KBM-7 (cell line): ENCODE measurements around the gene MTUS2.

ENCODE experiments used
- DNase-seq: peaks from one replicate; pipeline ENCODE4 v3.0.0-alpha.2; 2015
- in situ Hi-C: fragments of 300-500 bp; cut with MboI; formaldehyde crosslinking; loops from 2 replicates; pipeline ENCODE4 v1.14.3; 2020; ENCODE audit warnings: low sequenced_read_pairs, low pct_unique_long_range_greater_than_20kb, mixed read lengths

MTUS2 gene

GRCh38 chr13:29448174-29448573 is 628.0 kb downstream of the MTUS2 start:
- in situ Hi-C loops = no loop called here

GRCh38 chr13:29449726-29450125 is 629.6 kb downstream of the MTUS2 start:
- in situ Hi-C loops = no loop called here
- no peak for DNase-seq

More at GRCh38 chr13:29448174-29448573, 628.0 kb downstream of the MTUS2 start:
- DNase-seq = no peak

GRCh38 chr13:29451976-29452375 is 631.8 kb downstream of the MTUS2 start:
- DNase-seq = no peak
- in situ Hi-C loops = no loop called here

- in situ Hi-C loops = no loop called here
- DNase-seq = no peak
Observed at GRCh38 chr13:29452773-29453616, 632.9 kb downstream of the MTUS2 start.

- in situ Hi-C loops = no loop called here
- no peak for DNase-seq
Observed at GRCh38 chr13:29453617-29454011, 633.5 kb downstream of the MTUS2 start.

GRCh38 chr13:29454931-29455481 is 634.9 kb downstream of the MTUS2 start:
- peak; percentile 10 for DNase-seq
- in situ Hi-C loops = no loop called here

GRCh38 chr13:29456419-29456818 is 636.3 kb downstream of the MTUS2 start:
- DNase-seq = no peak
- in situ Hi-C loops = no loop called here

- no peak for DNase-seq
- in situ Hi-C loops = no loop called here
Observed at GRCh38 chr13:29457299-29457698, 637.2 kb downstream of the MTUS2 start.

- in situ Hi-C loops = no loop called here
- DNase-seq = no peak
Observed at GRCh38 chr13:29458419-29458818, 638.3 kb downstream of the MTUS2 start.

- in situ Hi-C loops = no loop called here
- no peak for DNase-seq
Observed at GRCh38 chr13:29459813-29460355, 639.7 kb downstream of the MTUS2 start.

GRCh38 chr13:29464105-29464679 is 644.1 kb downstream of the MTUS2 start:
- no peak for DNase-seq
- in situ Hi-C loops = no loop called here

GRCh38 chr13:29465741-29466293 is 645.7 kb downstream of the MTUS2 start:
- DNase-seq = no peak
- in situ Hi-C loops = no loop called here

- peak; percentile 28 for DNase-seq
- in situ Hi-C loops = no loop called here
Observed at GRCh38 chr13:29471551-29471950, 651.4 kb downstream of the MTUS2 start.

GRCh38 chr13:29472332-29472961 is 652.3 kb downstream of the MTUS2 start:
- in situ Hi-C loops = no loop called here
- peak; percentile 67 for DNase-seq

- in situ Hi-C loops = no loop called here
Observed at GRCh38 chr13:29473166-29473565, 653.0 kb downstream of the MTUS2 start.

GRCh38 chr13:29474991-29475390 is 654.9 kb downstream of the MTUS2 start:
- DNase-seq = no peak
- in situ Hi-C loops = no loop called here

More at GRCh38 chr13:29473166-29473565, 653.0 kb downstream of the MTUS2 start:
- DNase-seq = no peak

- no peak for DNase-seq
- in situ Hi-C loops = no loop called here
Observed at GRCh38 chr13:29476046-29476445, 655.9 kb downstream of the MTUS2 start.

- in situ Hi-C loops = no loop called here
- no peak for DNase-seq
Observed at GRCh38 chr13:29479716-29480492, 659.8 kb downstream of the MTUS2 start.
